Upper lobe of left lung (tissue), 6 donors: ENCODE data around the gene VWA8. TPM values are rescaled to one million over a fixed set of nuclear protein-coding genes. Genes with fewer than 3 reads are reported as not detected.
A peak's percentile ranks its signal among the peaks of the same experiment; 100 is the strongest.

ENCODE experiments used
- ATAC-seq, 2 donors: fragments of 200-7000 bp; cut with Tn5 transposase; one replicate each; pipeline ENCODE4 v1.9.1; 2022; ENCODE audit warnings: mild to moderate bottlenecking in 2 of 2, moderate library complexity in 2 of 2; ENCODE audit not compliant: low FRiP score in 2 of 2
- DNase-seq, 2 donors: peaks; one replicate each; pipeline ENCODE4 v3.0.0-alpha.2; 2019 to 2020
- H3K27ac ChIP-seq, 4 donors: fragments of 200-600 bp; sonication (generic); one replicate each; pipeline ENCODE4 v1.5.1; 2016 to 2019
- H3K27me3 ChIP-seq, 4 donors: fragments of 200-600 bp; sonication (generic); one replicate each; pipeline ENCODE4 v1.5.1; 2017 to 2019
- H3K36me3 ChIP-seq, 4 donors: fragments of 200-600 bp; sonication (generic); one replicate each; pipeline ENCODE4 v1.5.1; 2016 to 2019
- H3K4me1 ChIP-seq, 4 donors: fragments of 200-600 bp; sonication (generic); one replicate each; pipeline ENCODE4 v1.5.1; 2018 to 2019
- H3K4me3 ChIP-seq, 4 donors: fragments of 200-600 bp; sonication (generic); one replicate each; pipeline ENCODE4 v1.5.1; 2017 to 2019; ENCODE audit warnings: mild to moderate bottlenecking in 2 of 4, moderate library complexity in 1 of 4
- H3K9me3 ChIP-seq, 4 donors: fragments of 200-600 bp; sonication (generic); one replicate each; pipeline ENCODE4 v1.5.1; 2018 to 2019
- CTCF ChIP-seq, 6 experiments: fragments of 450-650 bp in 4 of 6; fragments of 200-600 bp in 2 of 6; sonication (generic) in 2 of 6; IDR thresholded peaks; one replicate each; pipeline ENCODE4 v1.5.1; 2016 to 2019; ENCODE audit warnings: antibody characterized with exemption in 6 of 6
- EP300 ChIP-seq, 4 donors: sonication (generic); formaldehyde crosslinking; IDR thresholded peaks; one replicate each; pipeline ENCODE4 v1.5.1; 2017; ENCODE audit warnings: antibody characterized with exemption in 4 of 4, control low read depth in 2 of 4
- POLR2A ChIP-seq, 4 donors: fragments of 450-650 bp; IDR thresholded peaks; one replicate each; pipeline ENCODE4 v1.5.1; 2016 to 2017; ENCODE audit warnings: antibody characterized with exemption in 4 of 4, mild to moderate bottlenecking in 2 of 4
- POLR2AphosphoS5 ChIP-seq, 2 donors: sonication (generic); formaldehyde crosslinking; IDR thresholded peaks; one replicate each; pipeline ENCODE4 v1.5.1; 2017; ENCODE audit warnings: antibody characterized with exemption in 2 of 2
- WGBS, 2 donors: methylation state at CpG; one replicate each; pipeline ENCODE4 v1.1.5; 2017 to 2018; 5-methylcytosine and 5-hydroxymethylcytosine counted together
- total RNA-seq, 6 donors: library from RNA; depleted of rRNA in 4 of 6; stranded (reverse); fragments of >200 nt in 4 of 6; gene quantifications; one replicate each; pipeline versions ENCODE4 v1.1.0 to v1.2.1, GENCODE V29; 2016 to 2021
- donor health status: DM: no; HTN: no; CAD: no; lungs with moderate emphysema.
- donor health status: DM: no; HTN: yes; CAD: no; lungs with severe emphysema.

Gene VWA8
- total RNA-seq, 6 donors from 2014 or later: 15.0 to 39.8 (median 16.9) TPM

GRCh38 chr13:41605319-41606285 is 355.3 kb downstream of the VWA8 start:
- Histone ChIP-seq H3K4me1 (peaks cover 3 to 16% (median 7%) of the 10 kb centered on the region in 4 donors), H3K9me3 (no peaks in the 10 kb centered on the region), H3K4me3 (no peak overlapping the region), H3K36me3 (no peaks in the 10 kb centered on the region), H3K27ac (no peak overlapping the region), H3K27me3 (no peaks in the 10 kb centered on the region)
- no peak for TF ChIP-seq POLR2A (IDR thresholded peaks at IDR 0.05)
- no peak for TF ChIP-seq EP300 (IDR thresholded peaks at IDR 0.05)
- no peak for TF ChIP-seq CTCF (IDR thresholded peaks at IDR 0.05)
- TF ChIP-seq POLR2AphosphoS5 (IDR thresholded peaks at IDR 0.05): no peak
- no peak for DNase-seq
- WGBS, 2 donors: 80 to 84% methylated on average over 5 of the region's 5 CpGs
- ATAC-seq: no peak

GRCh38 chr13:41603917-41604316 is 357.0 kb downstream of the VWA8 start:
- TF ChIP-seq POLR2A (IDR thresholded peaks at IDR 0.05) (no peak), CTCF (IDR thresholded peaks at IDR 0.05) (no peak), EP300 (IDR thresholded peaks at IDR 0.05) (no peak), POLR2AphosphoS5 (IDR thresholded peaks at IDR 0.05) (no peak)
- peak in 1 of 2 donors; percentile 23 for ATAC-seq
- Histone ChIP-seq H3K4me1 (no peaks in the 10 kb centered on the region), H3K27ac (no peak overlapping the region), H3K27me3 (no peaks in the 10 kb centered on the region), H3K36me3 (no peaks in the 10 kb centered on the region), H3K4me3 (no peak overlapping the region), H3K9me3 (no peaks in the 10 kb centered on the region)
- DNase-seq: no peak
- 94 to 95% methylated on average over 1 of the region's 1 CpG for WGBS, 2 donors

GRCh38 chr13:41601718-41602445 is 359.0 kb downstream of the VWA8 start:
- no peak for TF ChIP-seq CTCF (IDR thresholded peaks at IDR 0.05)
- no peak for TF ChIP-seq POLR2A (IDR thresholded peaks at IDR 0.05)
- no peak for TF ChIP-seq POLR2AphosphoS5 (IDR thresholded peaks at IDR 0.05)
- no peak for TF ChIP-seq EP300 (IDR thresholded peaks at IDR 0.05)
- Histone ChIP-seq H3K9me3 (no peaks in the 10 kb centered on the region), H3K4me1 (peaks cover 0 to 3% (median under 1%) of the 10 kb centered on the region in 4 donors), H3K27ac (no peak overlapping the region), H3K27me3 (no peaks in the 10 kb centered on the region), H3K36me3 (no peaks in the 10 kb centered on the region), H3K4me3 (no peak overlapping the region)
- ATAC-seq: peak in 1 of 2 donors; percentile 48
- no peak for DNase-seq
- WGBS, 2 donors: 89 to 92% methylated on average over 7 of the region's 7 CpGs

- no peak for TF ChIP-seq POLR2AphosphoS5 (IDR thresholded peaks at IDR 0.05)
- TF ChIP-seq CTCF (IDR thresholded peaks at IDR 0.05): no peak
- no peak for TF ChIP-seq POLR2A (IDR thresholded peaks at IDR 0.05)
- no peak for TF ChIP-seq EP300 (IDR thresholded peaks at IDR 0.05)
- H3K4me3 ChIP-seq: no peak overlapping the region
- no peaks in the 10 kb centered on the region for H3K27me3 ChIP-seq
- H3K27ac ChIP-seq: peak overlapping the region in 2 of 4 donors; percentile 13 to 23
- WGBS, 2 donors: 80% methylated on average over 3 of the region's 3 CpGs
- H3K36me3 ChIP-seq: no peaks in the 10 kb centered on the region
- DNase-seq: no peak
- peaks cover 10 to 21% (median 16%) of the 10 kb centered on the region in 4 donors for H3K4me1 ChIP-seq
- ATAC-seq: no peak
- H3K9me3 ChIP-seq: no peaks in the 10 kb centered on the region
Measured at GRCh38 chr13:41599619-41600018, 361.3 kb downstream of the VWA8 start.
